ENCODE measurements around the gene ABR. TPM values are rescaled to one million over a fixed set of nuclear protein-coding genes. Genes with fewer than 3 reads are reported as not detected.
A peak's percentile ranks its signal among the peaks of the same experiment; 100 is the strongest.

ABR gene
- total RNA-seq, 6 experiments from 2014 or later = 7.4 to 21.5 (median 11.3) TPM

- intact Hi-C loops (cut with DNase I) = no loop called here
- 20% methylated on average over 2 of the region's 34 CpGs for WGBS (ENCODE audit: insufficient coverage, low coverage, low lambda C conversion rate, missing lambda C conversion rate)
- H3K4me1 ChIP-seq = peaks cover 0 to 5% (median 2%) of the 10 kb centered on the region in 4 donors
Measured at GRCh38 chr17:1186923-1187771, 7.4 kb upstream of the ABR start.

GRCh38 chr17:1186214-1186820 is 6.5 kb upstream of the ABR start:
- Histone ChIP-seq H3K27ac (no peak overlapping the region), H3K36me3 (no peaks in the 10 kb centered on the region), H3K9me3 (no peaks in the 10 kb centered on the region), H3K4me1 (peaks cover 0 to 5% (median 2%) of the 10 kb centered on the region in 4 donors), H3K27me3 (no peaks in the 10 kb centered on the region), H3K4me3 (no peak overlapping the region)
- TF ChIP-seq CTCF (IDR thresholded peaks at IDR 0.05) = no peak
- no peak for TF ChIP-seq POLR2A (IDR thresholded peaks at IDR 0.05)
- 7% methylated on average over 3 of the region's 13 CpGs for WGBS (ENCODE audit: insufficient coverage, low coverage, low lambda C conversion rate, missing lambda C conversion rate)
- intact Hi-C loops (cut with DNase I) = no loop called here
- no peak for ATAC-seq
- no peak for DNase-seq

More at GRCh38 chr17:1186923-1187771, 7.4 kb upstream of the ABR start:
- Histone ChIP-seq H3K9me3 (no peaks in the 10 kb centered on the region), H3K27ac (no peak overlapping the region), H3K27me3 (no peaks in the 10 kb centered on the region), H3K36me3 (no peaks in the 10 kb centered on the region), H3K4me3 (no peak overlapping the region)
- DNase-seq (peak; percentile 85 to 88 (median 86)), ATAC-seq (peak; percentile 94 to 95 (median 94))
- TF ChIP-seq CTCF (IDR thresholded peaks at IDR 0.05) = peak; percentile 93 to 99 (median 98)
- TF ChIP-seq POLR2A (IDR thresholded peaks at IDR 0.05) = no peak

- Histone ChIP-seq H3K27ac (no peak overlapping the region), H3K36me3 (no peaks in the 10 kb centered on the region), H3K9me3 (no peaks in the 10 kb centered on the region), H3K4me1 (peaks cover 0 to 3% (median 0%) of the 10 kb centered on the region in 4 donors), H3K4me3 (no peak overlapping the region), H3K27me3 (peaks cover 0 to 3% of the 10 kb centered on the region in 2 donors)
- TF ChIP-seq POLR2A (IDR thresholded peaks at IDR 0.05) (no peak), CTCF (IDR thresholded peaks at IDR 0.05) (no peak)
- 26% methylated on average over 9 of the region's 14 CpGs for WGBS (ENCODE audit: insufficient coverage, low coverage, low lambda C conversion rate, missing lambda C conversion rate)
- DNase-seq = no peak
- peak in 1 of 4 donors; percentile 13 for ATAC-seq
- intact Hi-C loops (cut with DNase I) = loop anchor here in 1 of 2 donors (5.0 kb wide), 1 partner anchor 61 kb away; no protein-coding TSS in a partner anchor
Measured at GRCh38 chr17:1183171-1183873, 3.5 kb upstream of the ABR start.

GRCh38 chr17:1182811-1183170 is 3.0 kb upstream of the ABR start:
- Histone ChIP-seq H3K9me3 (no peaks in the 10 kb centered on the region), H3K4me1 (peaks cover 0 to 3% (median 0%) of the 10 kb centered on the region in 4 donors), H3K36me3 (no peaks in the 10 kb centered on the region), H3K27ac (no peak overlapping the region), H3K27me3 (peaks cover 0 to 3% of the 10 kb centered on the region in 2 donors), H3K4me3 (no peak overlapping the region)
- DNase-seq (no peak), ATAC-seq (no peak)
- intact Hi-C loops (cut with DNase I) = loop anchor here in 1 of 2 donors (5.0 kb wide), 1 partner anchor 60 kb away; no protein-coding TSS in a partner anchor
- WGBS (ENCODE audit: insufficient coverage, low coverage, low lambda C conversion rate, missing lambda C conversion rate) = 43% methylated on average over 7 of the region's 11 CpGs
- TF ChIP-seq CTCF (IDR thresholded peaks at IDR 0.05) (no peak), POLR2A (IDR thresholded peaks at IDR 0.05) (no peak)

Measured in right lobe of liver (tissue), 6 donors.